Measurements from ENCODE around the gene ATG101. TPM values are rescaled to one million over a fixed set of nuclear protein-coding genes. Genes with fewer than 3 reads are reported as not detected.

The ATG101 gene
- total RNA-seq, 1 donor from 2014 or later, result 19.8 TPM

- TF ChIP-seq EZH2 (IDR thresholded peaks at IDR 0.05) (no peak), EZH2phosphoT487 (IDR thresholded peaks at IDR 0.05) (no peak), CTCF (IDR thresholded peaks at IDR 0.05) (no peak)
- H3F3A ChIP-seq (ENCODE audit: low read depth), result no peaks in the 10 kb centered on the region
- no peaks in the 10 kb centered on the region for H3K27me3 ChIP-seq
- no peak overlapping the region for H2AFZ ChIP-seq (replicated peaks)
- peak overlapping the region; percentile 85 for H3K27ac Mint-ChIP-seq
- H3K4me3 ChIP-seq, result no peak overlapping the region
- H4K20me1 ChIP-seq (ENCODE audit: low read depth), result peaks cover 7% of the 10 kb centered on the region
- H3K9me3 ChIP-seq (ENCODE audit: low read depth), result no peaks in the 10 kb centered on the region
- H3K4me3 Mint-ChIP-seq, result no peak overlapping the region
- no peaks in the 10 kb centered on the region for H3K9me3 Mint-ChIP-seq
- H3K27me3 Mint-ChIP-seq (ENCODE audit: insufficient read depth, low read depth), result peaks cover 6% of the 10 kb centered on the region
- no peak overlapping the region for H3K4me2 ChIP-seq
- peaks cover 10% of the 10 kb centered on the region for H3K4me1 ChIP-seq
- H3K4me1 Mint-ChIP-seq, result peaks cover 24% of the 10 kb centered on the region
- peaks cover 7% of the 10 kb centered on the region for H3K36me3 Mint-ChIP-seq
- no peak overlapping the region for H3K9ac ChIP-seq
- H3K27ac ChIP-seq, result no peak overlapping the region
- DNase-seq (ENCODE audit: low spot score), result no peak
- H3K79me2 ChIP-seq (ENCODE audit: low read depth), result no peaks in the 10 kb centered on the region
- no peaks in the 10 kb centered on the region for H3K36me3 ChIP-seq
These were observed 12.8 kb downstream of the ATG101 start for GRCh38 chr12:52082669-52082987.

GRCh38 chr12:52082988-52083637 lies 13.3 kb downstream of the ATG101 start:
- H3K9ac ChIP-seq, result no peak overlapping the region
- Mint-ChIP-seq H3K36me3 (peaks cover 3% of the 10 kb centered on the region), H3K9me3 (no peaks in the 10 kb centered on the region), H3K27ac (no peak overlapping the region), H3K27me3 (ENCODE audit: insufficient read depth, low read depth) (peaks cover 6% of the 10 kb centered on the region), H3K4me1 (peaks cover 24% of the 10 kb centered on the region), H3K4me3 (no peak overlapping the region)
- peak; percentile 79 for DNase-seq (ENCODE audit: low spot score)
- no peaks in the 10 kb centered on the region for H3K9me3 ChIP-seq (ENCODE audit: low read depth)
- no peak overlapping the region for H3K4me3 ChIP-seq
- H3K4me1 ChIP-seq, result peaks cover 10% of the 10 kb centered on the region
- no peaks in the 10 kb centered on the region for H3K27me3 ChIP-seq
- peak; percentile 99 for TF ChIP-seq CTCF (IDR thresholded peaks at IDR 0.05)
- no peak for TF ChIP-seq EZH2phosphoT487 (IDR thresholded peaks at IDR 0.05)
- no peak for TF ChIP-seq EZH2 (IDR thresholded peaks at IDR 0.05)
- H4K20me1 ChIP-seq (ENCODE audit: low read depth), result peaks cover 5% of the 10 kb centered on the region
- no peaks in the 10 kb centered on the region for H3K79me2 ChIP-seq (ENCODE audit: low read depth)
- no peak overlapping the region for H3K27ac ChIP-seq
- no peak overlapping the region for H2AFZ ChIP-seq (replicated peaks)
- no peak overlapping the region for H3K4me2 ChIP-seq
- no peaks in the 10 kb centered on the region for H3F3A ChIP-seq (ENCODE audit: low read depth)
- no peaks in the 10 kb centered on the region for H3K36me3 ChIP-seq

- no peak for DNase-seq (ENCODE audit: low spot score)
- H2AFZ ChIP-seq (replicated peaks), result no peak overlapping the region
- Mint-ChIP-seq H3K36me3 (peaks cover 2% of the 10 kb centered on the region), H3K9me3 (no peaks in the 10 kb centered on the region), H3K4me3 (no peak overlapping the region), H3K27me3 (ENCODE audit: insufficient read depth, low read depth) (peaks cover 9% of the 10 kb centered on the region), H3K4me1 (peaks cover 24% of the 10 kb centered on the region), H3K27ac (no peak overlapping the region)
- no peaks in the 10 kb centered on the region for H3K36me3 ChIP-seq
- H3K9ac ChIP-seq, result no peak overlapping the region
- H3K4me3 ChIP-seq, result no peak overlapping the region
- no peak overlapping the region for H3K4me2 ChIP-seq
- no peaks in the 10 kb centered on the region for H3F3A ChIP-seq (ENCODE audit: low read depth)
- TF ChIP-seq EZH2phosphoT487 (IDR thresholded peaks at IDR 0.05), result no peak
- TF ChIP-seq EZH2 (IDR thresholded peaks at IDR 0.05), result no peak
- no peaks in the 10 kb centered on the region for H3K79me2 ChIP-seq (ENCODE audit: low read depth)
- H3K9me3 ChIP-seq (ENCODE audit: low read depth), result no peaks in the 10 kb centered on the region
- no peak overlapping the region for H3K27ac ChIP-seq
- peaks cover 4% of the 10 kb centered on the region for H4K20me1 ChIP-seq (ENCODE audit: low read depth)
- H3K27me3 ChIP-seq, result no peaks in the 10 kb centered on the region
- peaks cover 10% of the 10 kb centered on the region for H3K4me1 ChIP-seq
These were observed 13.8 kb downstream of the ATG101 start for GRCh38 chr12:52083638-52083996.

GRCh38 chr12:52084491-52085231 lies 14.9 kb downstream of the ATG101 start:
- Histone ChIP-seq H3K9me3 (ENCODE audit: low read depth) (no peaks in the 10 kb centered on the region), H2AFZ (replicated peaks) (no peak overlapping the region), H3K4me3 (no peak overlapping the region), H3K4me2 (no peak overlapping the region), H3K27me3 (no peaks in the 10 kb centered on the region), H3K36me3 (no peaks in the 10 kb centered on the region), H3F3A (ENCODE audit: low read depth) (no peaks in the 10 kb centered on the region), H3K27ac (no peak overlapping the region), H3K79me2 (ENCODE audit: low read depth) (no peaks in the 10 kb centered on the region), H3K4me1 (peaks cover 10% of the 10 kb centered on the region), H3K9ac (no peak overlapping the region), H4K20me1 (ENCODE audit: low read depth) (no peaks in the 10 kb centered on the region)
- Mint-ChIP-seq H3K36me3 (no peaks in the 10 kb centered on the region), H3K9me3 (no peaks in the 10 kb centered on the region), H3K4me1 (peaks cover 24% of the 10 kb centered on the region), H3K27me3 (ENCODE audit: insufficient read depth, low read depth) (peaks cover 9% of the 10 kb centered on the region), H3K27ac (no peak overlapping the region), H3K4me3 (no peak overlapping the region)
- no peak for DNase-seq (ENCODE audit: low spot score)
- no peak for TF ChIP-seq EZH2phosphoT487 (IDR thresholded peaks at IDR 0.05)
- TF ChIP-seq CTCF (IDR thresholded peaks at IDR 0.05), result no peak
- no peak for TF ChIP-seq EZH2 (IDR thresholded peaks at IDR 0.05)

Measured in neural progenitor cell (in vitro differentiated cells).